ENCODE results near the gene PRCC.

GRCh38 chr1:156802421-156802935 is 35.1 kb downstream of the PRCC start:
- TF ChIP-seq CTCF (IDR thresholded peaks at IDR 0.05) (no peak), POLR2A (IDR thresholded peaks at IDR 0.05) (no peak), EP300 (IDR thresholded peaks at IDR 0.05) (no peak)
